Panc1 (cell line): Measurements from ENCODE around the gene IGSF22. TPM values are rescaled to one million over a fixed set of nuclear protein-coding genes. Genes with fewer than 3 reads are reported as not detected.
"Not testable (repeated sequence)": the region's sequence is repeated elsewhere in the genome, so short reads cannot be mapped to it uniquely, and the experiment has no call there.

Experiments
- ATAC-seq: fragments of 200-7000 bp; cut with Tn5 transposase; 2 replicates; pipeline ENCODE4 v1.9.1; 2020; ENCODE audit warnings: mild to moderate bottlenecking, moderate library complexity
- BruUV-seq: library from RNA; stranded (reverse); fragments of 400-500 nt; replicated peaks from 2 replicates; lab custom pipeline; 2021; lab: Mats Ljungman, UMichigan
- CTCF ChIA-PET: fragments of 300-600 bp; sonication (Branson Sonifier 250); formaldehyde crosslinking; loops from one replicate; lab custom pipeline; 2022; ENCODE audit warnings: antibody characterized with exemption; lab: Charles Lee
- POLR2A ChIA-PET: fragments of 300-600 bp; sonication (Branson Sonifier 250); formaldehyde crosslinking; loops from one replicate; lab custom pipeline; 2022; ENCODE audit warnings: antibody characterized with exemption; lab: Charles Lee
- DNase-seq: peaks from one replicate; pipeline ENCODE4 v3.0.0-alpha.2; 2010; ENCODE audit warnings: low read depth, low spot score
- H3K27ac ChIP-seq: 2 replicates; pipeline ENCODE4 v1.5.1; 2011; ENCODE audit warnings: mild to moderate bottlenecking, low read length, inconsistent platforms
- H3K27me3 ChIP-seq: fragments of 200-500 bp; sonication (Bioruptor generic); 2 replicates; pipeline ENCODE4 v1.6.0; 2014; ENCODE audit warnings: low read length, inconsistent platforms; ENCODE audit not compliant: control insufficient read depth, insufficient read depth
- H3K36me3 ChIP-seq: fragments of 200-500 bp; sonication (Bioruptor generic); 2 replicates; pipeline ENCODE4 v1.5.1; 2014; ENCODE audit warnings: inconsistent platforms, mild to moderate bottlenecking, low read length, moderate library complexity; ENCODE audit not compliant: control insufficient read depth, insufficient read depth
- H3K4me1 ChIP-seq: 2 replicates; pipeline ENCODE4 v1.5.1; 2011; ENCODE audit warnings: inconsistent platforms, mild to moderate bottlenecking, low read length, moderate library complexity; ENCODE audit not compliant: control insufficient read depth, insufficient read depth
- H3K4me3 ChIP-seq, 2 experiments: 2 replicates each; pipeline ENCODE4 v1.5.1; 2011 to 2012; ENCODE audit warnings: low read depth in 2 of 2, low read length in 2 of 2, mild to moderate bottlenecking in 2 of 2, inconsistent platforms in 1 of 2, moderate library complexity in 1 of 2
- H3K9me3 ChIP-seq: fragments of 200-500 bp; sonication (Bioruptor generic); 2 replicates; pipeline ENCODE4 v1.5.1; 2014; ENCODE audit warnings: low read depth, mild to moderate bottlenecking, inconsistent platforms, low read length, moderate library complexity; ENCODE audit not compliant: control insufficient read depth, insufficient read depth
- POLR2AphosphoS5 ChIP-seq: IDR thresholded peaks from 2 replicates; pipeline ENCODE4 v1.6.1; 2012; ENCODE audit warnings: mild to moderate bottlenecking, low read depth, low read length, moderate library complexity
- SIN3A ChIP-seq: IDR thresholded peaks from 2 replicates; pipeline ENCODE4 v1.6.1; 2012; ENCODE audit warnings: low read depth, mild to moderate bottlenecking, low read length, moderate library complexity, borderline replicate concordance; ENCODE audit not compliant: insufficient read depth
- TCF7L2 ChIP-seq: IDR thresholded peaks from 2 replicates; pipeline ENCODE4 v1.6.1; 2011; ENCODE audit warnings: mild to moderate bottlenecking, low read depth, low read length, inconsistent platforms
- in situ Hi-C: cut with HindIII; loops from 2 replicates; pipeline ENCODE4 v1.10.0; 2016; ENCODE audit warnings: low sequenced_read_pairs, low pct_unique_long_range_greater_than_20kb
- intact Hi-C: fragments of 100-400 bp; cut with micrococcal nuclease; formaldehyde crosslinking; loops from one replicate; pipeline ENCODE4 v1.10.0; 2022; ENCODE audit not compliant: unreplicated experiment
- total RNA-seq: library from RNA; stranded (reverse); gene quantifications from one replicate; pipeline ENCODE4 v1.2.1, GENCODE V29; 2021; ENCODE audit not compliant: unreplicated experiment
- TF ChIP-seq, protein P1 (sequence below): fragments of 450-650 bp; IDR thresholded peaks from 2 replicates; pipeline ENCODE4 v1.5.1; 2017; ENCODE audit warnings: mild to moderate bottlenecking
- TF ChIP-seq, protein P2 (sequence below), 2 experiments: IDR thresholded peaks; 2 replicates each; pipeline ENCODE4 v1.6.1; 2011 to 2012; ENCODE audit warnings: low read depth in 2 of 2, control low read depth in 1 of 2, low read length in 1 of 2, mild to moderate bottlenecking in 1 of 2, moderate library complexity in 1 of 2; ENCODE audit not compliant: insufficient read depth in 1 of 2

IGSF22 gene
- total RNA-seq, 1 experiment from 2014 or later, result not detected

DNA sequence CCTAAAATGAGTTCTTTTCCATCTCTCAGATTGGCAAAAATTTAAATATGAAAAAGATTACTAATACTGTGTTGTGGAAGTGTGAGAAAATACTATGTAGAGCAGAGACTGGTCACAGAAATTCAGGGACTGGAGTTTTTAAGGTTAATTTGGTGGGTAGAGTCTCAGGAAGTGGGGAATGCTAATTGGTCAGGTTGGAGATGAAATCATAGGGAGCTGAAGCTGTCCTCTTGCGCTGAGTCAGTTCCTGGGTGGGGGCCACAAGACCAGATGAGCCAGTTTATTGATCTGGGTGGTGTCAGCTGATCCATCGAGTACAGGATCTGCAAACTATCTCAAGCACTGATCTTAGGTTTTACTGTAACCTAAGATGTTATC is 56.8 kb downstream of the IGSF22 start:
- Histone ChIP-seq H3K9me3 (no peaks in the 10 kb centered on the region), H3K27ac (no peak overlapping the region), H3K27me3 (no peaks in the 10 kb centered on the region), H3K36me3 (no peaks in the 10 kb centered on the region), H3K4me3 (no peak overlapping the region), H3K4me1 (no peaks in the 10 kb centered on the region)
- in situ Hi-C loops, result no loop called here
- ChIA-PET POLR2A (no interaction called here), CTCF (no interaction called here)
- intact Hi-C loops, result no loop called here
- no TSS peak for BruUV-seq
- DNase-seq (no peak), ATAC-seq (no peak)
- TF ChIP-seq, protein P1, sequence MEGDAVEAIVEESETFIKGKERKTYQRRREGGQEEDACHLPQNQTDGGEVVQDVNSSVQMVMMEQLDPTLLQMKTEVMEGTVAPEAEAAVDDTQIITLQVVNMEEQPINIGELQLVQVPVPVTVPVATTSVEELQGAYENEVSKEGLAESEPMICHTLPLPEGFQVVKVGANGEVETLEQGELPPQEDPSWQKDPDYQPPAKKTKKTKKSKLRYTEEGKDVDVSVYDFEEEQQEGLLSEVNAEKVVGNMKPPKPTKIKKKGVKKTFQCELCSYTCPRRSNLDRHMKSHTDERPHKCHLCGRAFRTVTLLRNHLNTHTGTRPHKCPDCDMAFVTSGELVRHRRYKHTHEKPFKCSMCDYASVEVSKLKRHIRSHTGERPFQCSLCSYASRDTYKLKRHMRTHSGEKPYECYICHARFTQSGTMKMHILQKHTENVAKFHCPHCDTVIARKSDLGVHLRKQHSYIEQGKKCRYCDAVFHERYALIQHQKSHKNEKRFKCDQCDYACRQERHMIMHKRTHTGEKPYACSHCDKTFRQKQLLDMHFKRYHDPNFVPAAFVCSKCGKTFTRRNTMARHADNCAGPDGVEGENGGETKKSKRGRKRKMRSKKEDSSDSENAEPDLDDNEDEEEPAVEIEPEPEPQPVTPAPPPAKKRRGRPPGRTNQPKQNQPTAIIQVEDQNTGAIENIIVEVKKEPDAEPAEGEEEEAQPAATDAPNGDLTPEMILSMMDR, result no peak
- TF ChIP-seq, protein P2, sequence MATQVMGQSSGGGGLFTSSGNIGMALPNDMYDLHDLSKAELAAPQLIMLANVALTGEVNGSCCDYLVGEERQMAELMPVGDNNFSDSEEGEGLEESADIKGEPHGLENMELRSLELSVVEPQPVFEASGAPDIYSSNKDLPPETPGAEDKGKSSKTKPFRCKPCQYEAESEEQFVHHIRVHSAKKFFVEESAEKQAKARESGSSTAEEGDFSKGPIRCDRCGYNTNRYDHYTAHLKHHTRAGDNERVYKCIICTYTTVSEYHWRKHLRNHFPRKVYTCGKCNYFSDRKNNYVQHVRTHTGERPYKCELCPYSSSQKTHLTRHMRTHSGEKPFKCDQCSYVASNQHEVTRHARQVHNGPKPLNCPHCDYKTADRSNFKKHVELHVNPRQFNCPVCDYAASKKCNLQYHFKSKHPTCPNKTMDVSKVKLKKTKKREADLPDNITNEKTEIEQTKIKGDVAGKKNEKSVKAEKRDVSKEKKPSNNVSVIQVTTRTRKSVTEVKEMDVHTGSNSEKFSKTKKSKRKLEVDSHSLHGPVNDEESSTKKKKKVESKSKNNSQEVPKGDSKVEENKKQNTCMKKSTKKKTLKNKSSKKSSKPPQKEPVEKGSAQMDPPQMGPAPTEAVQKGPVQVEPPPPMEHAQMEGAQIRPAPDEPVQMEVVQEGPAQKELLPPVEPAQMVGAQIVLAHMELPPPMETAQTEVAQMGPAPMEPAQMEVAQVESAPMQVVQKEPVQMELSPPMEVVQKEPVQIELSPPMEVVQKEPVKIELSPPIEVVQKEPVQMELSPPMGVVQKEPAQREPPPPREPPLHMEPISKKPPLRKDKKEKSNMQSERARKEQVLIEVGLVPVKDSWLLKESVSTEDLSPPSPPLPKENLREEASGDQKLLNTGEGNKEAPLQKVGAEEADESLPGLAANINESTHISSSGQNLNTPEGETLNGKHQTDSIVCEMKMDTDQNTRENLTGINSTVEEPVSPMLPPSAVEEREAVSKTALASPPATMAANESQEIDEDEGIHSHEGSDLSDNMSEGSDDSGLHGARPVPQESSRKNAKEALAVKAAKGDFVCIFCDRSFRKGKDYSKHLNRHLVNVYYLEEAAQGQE (IDR thresholded peaks at IDR 0.05; ENCODE audit: insufficient read depth in 1 of 2, low read depth in 2 of 2, low read length in 1 of 2), result no peak
- no peak for TF ChIP-seq POLR2AphosphoS5
- no peak for TF ChIP-seq SIN3A
- TF ChIP-seq TCF7L2, result no peak

DNA sequence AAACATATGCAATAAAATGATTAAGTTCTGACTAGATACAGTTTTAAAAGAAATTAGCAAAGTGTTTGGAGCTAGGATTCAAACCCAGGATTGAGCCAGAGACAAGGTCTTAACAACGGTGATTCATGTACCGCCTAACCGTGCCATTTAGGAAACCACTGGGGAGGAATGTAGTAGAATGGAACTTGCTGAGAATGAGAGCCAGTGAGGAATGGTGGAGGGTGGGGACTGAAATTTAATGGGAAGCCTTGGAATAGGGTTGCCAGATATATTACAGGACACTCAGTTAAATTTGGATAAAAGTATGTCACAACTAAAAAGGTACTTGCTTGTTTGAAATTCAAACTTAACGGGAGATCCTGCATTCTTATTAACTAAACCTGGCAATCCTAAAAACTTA is 57.9 kb downstream of the IGSF22 start:
- Histone ChIP-seq H3K4me1 (no peaks in the 10 kb centered on the region), H3K4me3 (no peak overlapping the region), H3K27me3 (no peaks in the 10 kb centered on the region), H3K27ac (no peak overlapping the region), H3K36me3 (no peaks in the 10 kb centered on the region), H3K9me3 (no peaks in the 10 kb centered on the region)
- intact Hi-C loops, result no loop called here
- no peak for DNase-seq
- in situ Hi-C loops, result no loop called here
- ChIA-PET POLR2A (no interaction called here), CTCF (no interaction called here)
- BruUV-seq, result no TSS peak
- no peak for TF ChIP-seq POLR2AphosphoS5
- no peak for TF ChIP-seq TCF7L2
- TF ChIP-seq SIN3A, result no peak
- TF ChIP-seq, protein P1, result no peak
- TF ChIP-seq, protein P2 (IDR thresholded peaks at IDR 0.05; ENCODE audit: insufficient read depth in 1 of 2, low read depth in 2 of 2, low read length in 1 of 2), result no peak
- ATAC-seq, result no peak

DNA sequence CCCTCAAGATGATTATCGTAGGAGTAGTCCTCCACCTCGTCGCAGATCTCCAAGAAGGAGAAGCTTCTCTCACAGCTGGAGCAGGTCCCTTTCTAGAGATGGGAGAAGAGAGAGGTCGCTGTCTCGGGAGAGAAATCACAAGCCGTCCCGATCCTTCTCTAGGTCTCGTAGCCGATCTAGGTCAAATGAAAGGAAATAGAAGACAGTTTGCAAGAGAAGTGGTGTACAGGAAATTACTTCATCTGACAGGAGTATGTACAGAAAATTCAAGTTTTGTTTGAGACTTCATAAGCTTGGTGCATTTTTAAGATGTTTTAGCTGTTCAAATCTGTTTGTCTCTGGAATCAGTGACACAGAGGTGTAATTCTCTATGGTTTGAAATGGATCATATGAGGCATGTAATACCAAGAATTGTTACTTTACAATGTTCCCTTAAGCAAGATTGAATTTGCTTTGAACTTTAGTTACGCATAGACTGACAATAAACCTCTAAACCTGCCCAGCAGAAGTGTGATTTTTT is 60.6 kb downstream of the IGSF22 start:
- CTCF ChIA-PET, ATAC-seq, H3K9me3 ChIP-seq, H3K4me3 ChIP-seq, H3K36me3 ChIP-seq, H3K4me1 ChIP-seq, intact Hi-C loops, H3K27me3 ChIP-seq, BruUV-seq, DNase-seq, H3K27ac ChIP-seq, in situ Hi-C loops: not testable (repeated sequence)
- POLR2A ChIA-PET, result interaction anchor here (0.7 kb wide), 1 partner anchor 35 kb away, joined by 4 read pairs; no protein-coding TSS in a partner anchor
